Activated CD4-positive, CD25-positive, alpha-beta regulatory T cell treated with anti-CD3 and anti-CD28 coated beads, Interleukin-2, amount 50 U/mL, for 72 hours (primary cell): Measurements from ENCODE around the gene FBXW8.

Experiments
- DNase-seq: peaks from one replicate; pipeline ENCODE4 v3.0.0; 2021

Gene FBXW8

GRCh38 chr12:116959845-116960514 lies 49.2 kb downstream of the FBXW8 start:
- no peak for DNase-seq

DNA sequence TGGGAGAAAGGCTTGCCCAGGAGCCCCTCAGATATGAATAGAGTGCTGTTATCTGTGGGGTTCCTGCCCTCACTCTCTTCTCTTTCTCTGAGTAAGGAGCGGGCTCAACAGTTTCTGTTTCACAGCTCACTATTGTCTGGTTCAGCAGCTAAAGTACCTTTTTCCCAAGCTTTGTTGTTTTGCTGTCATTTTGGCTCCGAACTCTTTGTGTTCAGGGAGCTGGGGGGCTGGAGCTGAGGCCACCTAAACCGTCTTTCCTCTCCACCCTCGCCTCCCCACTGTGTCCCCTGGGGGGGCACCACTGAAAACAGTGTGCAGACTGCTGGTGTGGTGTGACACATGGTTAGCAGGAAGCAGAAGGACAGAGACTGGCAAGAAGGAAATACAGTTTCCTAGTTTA lies 51.4 kb downstream of the FBXW8 start:
- no peak for DNase-seq

GRCh38 chr12:116962783-116963356 lies 52.1 kb downstream of the FBXW8 start:
- DNase-seq = no peak

DNA sequence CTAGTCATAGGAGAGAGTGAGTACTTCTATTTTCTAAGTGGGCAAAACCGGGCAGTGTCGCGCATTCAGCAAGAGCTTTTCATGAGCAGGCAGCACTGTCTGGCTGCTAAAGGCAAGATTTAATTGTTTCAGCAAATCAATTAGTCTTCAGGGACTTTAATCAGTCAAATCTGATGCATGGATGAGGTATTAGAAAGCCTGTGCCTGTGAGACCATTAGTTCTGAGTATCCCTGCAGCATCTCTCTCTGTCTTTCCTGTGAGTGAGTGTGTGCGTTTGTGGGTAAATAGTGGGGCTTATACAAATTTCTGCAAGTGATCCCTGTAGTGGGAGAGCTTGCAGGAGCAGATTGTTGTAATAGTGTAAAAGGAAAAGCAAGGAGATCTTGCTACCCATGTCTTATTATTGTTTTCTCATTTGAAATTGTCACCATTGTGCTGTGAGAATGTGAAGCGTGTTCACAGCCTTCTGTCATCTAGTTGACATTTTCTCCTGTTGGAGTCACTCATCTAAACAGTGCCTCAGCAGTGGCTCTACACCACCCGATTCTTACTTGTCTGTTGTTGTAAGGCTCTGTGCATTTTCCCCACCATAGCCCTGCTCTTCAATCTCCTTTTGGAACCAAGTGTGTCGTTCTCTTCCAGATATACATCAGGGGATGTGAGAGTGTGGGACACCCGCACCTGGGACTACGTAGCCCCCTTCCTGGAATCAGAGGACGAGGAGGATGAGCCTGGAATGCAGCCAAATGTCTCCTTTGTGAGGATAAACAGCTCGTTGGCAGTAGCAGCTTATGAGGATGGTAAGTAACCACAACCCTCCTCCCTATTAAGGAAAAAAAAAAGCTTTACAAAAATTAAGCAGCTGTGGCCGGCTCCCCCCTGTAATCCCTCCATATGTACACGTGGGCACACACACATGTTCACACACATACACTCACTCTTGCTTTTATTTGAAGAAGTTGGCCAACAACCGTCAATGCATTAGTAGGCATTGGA lies 53.6 kb downstream of the FBXW8 start:
- DNase-seq = no peak

- DNase-seq = no peak
Measured at GRCh38 chr12:116968986-116969385, 58.2 kb downstream of the FBXW8 start.

GRCh38 chr12:116969615-116970585 lies 59.1 kb downstream of the FBXW8 start:
- DNase-seq = no peak

- DNase-seq = no peak
Measured at GRCh38 chr12:116971222-116971621, 60.5 kb downstream of the FBXW8 start.

DNA sequence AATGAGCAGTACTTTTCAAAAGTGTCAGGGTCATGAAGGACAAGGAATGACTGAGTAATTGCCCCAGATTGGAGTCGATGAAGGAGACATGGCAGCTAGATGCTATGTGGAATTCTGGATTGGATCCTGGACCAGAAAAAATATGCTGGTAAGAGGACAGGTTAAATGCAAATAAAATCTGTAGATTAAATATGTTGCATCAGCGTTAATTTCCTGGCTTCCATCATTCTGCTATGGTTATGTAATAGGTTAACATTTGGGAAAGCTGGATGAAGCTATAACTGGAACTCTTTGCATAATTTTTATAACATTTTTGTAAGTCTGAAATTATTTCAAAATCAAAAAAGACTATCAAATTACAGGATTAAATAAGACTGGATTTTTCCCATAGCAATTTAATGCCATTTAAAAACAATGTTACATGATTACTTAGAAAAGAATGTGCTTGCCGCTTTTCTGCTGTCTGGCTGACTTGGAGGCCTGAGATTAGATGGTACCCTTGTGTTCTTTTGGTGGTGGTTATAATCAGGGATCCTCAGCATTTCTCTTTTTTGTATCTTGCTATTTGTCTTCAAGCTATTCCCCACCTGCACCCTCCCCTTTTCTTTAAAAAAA lies 65.1 kb downstream of the FBXW8 start:
- DNase-seq = no peak

- no peak for DNase-seq
Measured at GRCh38 chr12:116977465-116978380, 67.0 kb downstream of the FBXW8 start.

GRCh38 chr12:116978791-116979508 lies 68.2 kb downstream of the FBXW8 start:
- no peak for DNase-seq

- no peak for DNase-seq
Measured at GRCh38 chr12:116980083-116980482, 69.3 kb downstream of the FBXW8 start.

- no peak for DNase-seq
Measured at GRCh38 chr12:116982791-116983411, 72.2 kb downstream of the FBXW8 start.

GRCh38 chr12:116984098-116984497 lies 73.3 kb downstream of the FBXW8 start:
- no peak for DNase-seq

- no peak for DNase-seq
Measured at GRCh38 chr12:116990329-116990728, 79.6 kb downstream of the FBXW8 start.

DNA sequence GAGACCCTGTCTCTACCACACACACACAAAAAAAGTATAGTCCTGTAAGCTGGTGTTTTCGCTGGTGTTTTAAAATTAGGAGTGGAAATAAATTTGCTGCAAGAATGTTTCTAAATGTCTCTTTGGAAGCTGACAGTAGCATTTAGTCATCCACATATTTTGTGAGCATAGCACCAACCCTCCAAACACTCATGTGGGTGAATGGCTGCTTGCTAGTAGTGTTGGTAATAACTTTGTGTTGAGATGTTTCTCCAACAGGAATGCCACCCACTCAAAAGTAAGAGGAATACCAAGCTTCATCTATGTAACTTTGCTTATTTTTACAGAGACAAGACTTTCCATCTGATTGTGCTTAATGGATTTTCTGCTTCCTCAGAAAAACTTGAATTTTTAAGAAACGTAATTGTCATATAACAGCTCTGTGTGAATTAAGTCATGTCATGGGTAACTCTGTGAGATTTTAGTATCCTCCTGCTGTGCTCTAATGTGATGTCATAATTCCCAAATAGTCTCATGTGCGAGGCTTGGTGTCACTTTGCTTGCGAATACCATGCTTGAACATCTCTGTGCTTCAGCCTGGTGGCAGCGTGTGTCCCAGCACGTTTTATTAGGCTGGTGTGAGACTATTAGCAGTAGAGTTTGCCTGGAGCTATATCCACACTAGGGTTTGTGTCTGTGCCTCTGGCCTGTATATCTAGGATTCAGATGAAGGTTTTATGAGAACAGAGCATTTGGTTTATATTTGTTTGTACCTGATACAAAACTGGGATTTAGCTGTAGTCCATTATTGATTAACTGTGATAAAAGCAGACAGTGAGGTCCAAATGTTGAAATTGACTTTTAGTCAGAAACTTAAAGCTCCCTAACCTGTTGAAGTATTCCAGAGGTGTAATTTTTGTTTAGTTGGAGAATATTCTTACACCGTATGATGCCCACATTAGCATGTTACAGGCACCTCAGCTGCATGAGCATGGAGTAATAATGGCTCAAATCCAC lies 80.5 kb downstream of the FBXW8 start:
- DNase-seq = no peak

DNA sequence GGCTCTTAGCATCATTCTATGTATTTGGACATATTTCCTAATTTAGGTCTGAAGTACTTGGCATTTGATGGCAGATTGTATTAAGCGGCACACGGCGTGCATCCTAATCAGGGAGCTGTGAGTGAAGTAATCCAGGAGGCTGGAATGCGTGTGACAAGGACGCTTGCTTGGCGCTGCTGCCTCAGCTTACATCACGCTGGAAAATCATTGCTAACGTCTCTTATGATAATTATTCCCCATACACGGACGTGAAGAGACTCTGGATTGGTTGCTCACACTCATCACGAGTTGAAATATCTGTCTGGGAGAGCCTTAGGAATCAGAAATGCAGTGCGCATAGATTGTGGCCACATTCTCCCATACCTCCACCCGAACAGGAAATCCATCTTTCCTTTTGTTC lies 85.3 kb downstream of the FBXW8 start:
- no peak for DNase-seq

- no peak for DNase-seq
Measured at GRCh38 chr12:116996621-116997020, 85.9 kb downstream of the FBXW8 start.

DNA sequence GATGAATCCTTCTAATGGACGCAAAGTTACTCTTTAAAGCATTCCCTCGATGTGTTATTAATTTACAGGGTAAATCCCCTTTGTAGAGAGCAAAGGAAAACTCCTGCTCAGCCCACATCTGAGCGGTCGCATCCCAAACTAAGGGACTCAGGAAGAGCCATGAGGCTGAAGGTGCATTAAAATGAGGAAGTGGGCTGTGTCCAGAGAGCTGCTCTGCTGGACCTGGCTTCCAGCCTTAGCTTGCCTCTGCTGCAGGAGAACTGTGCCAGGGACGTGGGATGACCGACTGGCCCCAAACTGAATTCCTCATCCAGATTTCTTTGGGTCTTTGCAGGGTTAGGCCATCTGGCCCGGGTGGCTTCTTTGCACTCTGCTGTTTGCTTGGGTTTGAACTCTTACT lies 88.3 kb downstream of the FBXW8 start:
- no peak for DNase-seq
